ENCODE results near the gene TM9SF1.
"Not testable (repeated sequence)": the region's sequence is repeated elsewhere in the genome, so short reads cannot be mapped to it uniquely, and the experiment has no call there.

The TM9SF1 gene

GRCh38 chr14:24222987-24223386 lies 27.7 kb upstream of the TM9SF1 start:
- not testable (repeated sequence) for DNase-seq

- no peak for DNase-seq
Measured at GRCh38 chr14:24219521-24219920, 24.3 kb upstream of the TM9SF1 start.

GRCh38 chr14:24219080-24219479 lies 23.8 kb upstream of the TM9SF1 start:
- DNase-seq = no peak

GRCh38 chr14:24216876-24217275 lies 21.6 kb upstream of the TM9SF1 start:
- not testable (repeated sequence) for DNase-seq

- DNase-seq = no peak
Measured at GRCh38 chr14:24216345-24216699, 21.1 kb upstream of the TM9SF1 start.

- DNase-seq = peak; percentile 92
Measured at GRCh38 chr14:24215495-24216344, 20.5 kb upstream of the TM9SF1 start, which contains the start of gene MDP1. MDP1 (minus strand) TSS chr14:24216066; CDS start chr14:24215955, 111 bp downstream.

- DNase-seq = no peak
Measured at GRCh38 chr14:24213866-24214662, 18.8 kb upstream of the TM9SF1 start.

- peak; percentile 97 for DNase-seq
Measured at GRCh38 chr14:24212924-24213865, 18.0 kb upstream of the TM9SF1 start, which contains the start of gene CHMP4A. CHMP4A (minus strand) TSS chr14:24213488; CDS start chr14:24213439, 49 bp downstream.

- DNase-seq = no peak
Measured at GRCh38 chr14:24211311-24211710, 16.1 kb upstream of the TM9SF1 start.

GRCh38 chr14:24207625-24208024 lies 12.4 kb upstream of the TM9SF1 start:
- no peak for DNase-seq

- DNase-seq = no peak
Measured at GRCh38 chr14:24207104-24207551, 11.9 kb upstream of the TM9SF1 start.

GRCh38 chr14:24206260-24207103 lies 11.2 kb upstream of the TM9SF1 start:
- DNase-seq = no peak

GRCh38 chr14:24204163-24205146 lies 9.2 kb upstream of the TM9SF1 start:
- no peak for DNase-seq

GRCh38 chr14:24203249-24203886 lies 8.1 kb upstream of the TM9SF1 start:
- DNase-seq = not testable (repeated sequence)

GRCh38 chr14:24202538-24202937 lies 7.3 kb upstream of the TM9SF1 start:
- DNase-seq = not testable (repeated sequence)

- no peak for DNase-seq
Measured at GRCh38 chr14:24198814-24199524, 3.7 kb upstream of the TM9SF1 start.

- DNase-seq = no peak
Measured at GRCh38 chr14:24197056-24197450, 1.8 kb upstream of the TM9SF1 start.

GRCh38 chr14:24196071-24197055 lies 1.1 kb upstream of the TM9SF1 start:
- peak; percentile 30 for DNase-seq
